Activated CD4-positive, alpha-beta T cell treated with anti-CD3 and anti-CD28 coated beads for 4 hours (primary cell): Measurements from ENCODE around the gene NCKAP5.
"Not testable (repeated sequence)": the region's sequence is repeated elsewhere in the genome, so short reads cannot be mapped to it uniquely, and the experiment has no call there.

Experiments
- DNase-seq, 2 donors: peaks; one replicate each; pipeline ENCODE4 v3.0.0-alpha.2; 2020

The NCKAP5 gene

DNA sequence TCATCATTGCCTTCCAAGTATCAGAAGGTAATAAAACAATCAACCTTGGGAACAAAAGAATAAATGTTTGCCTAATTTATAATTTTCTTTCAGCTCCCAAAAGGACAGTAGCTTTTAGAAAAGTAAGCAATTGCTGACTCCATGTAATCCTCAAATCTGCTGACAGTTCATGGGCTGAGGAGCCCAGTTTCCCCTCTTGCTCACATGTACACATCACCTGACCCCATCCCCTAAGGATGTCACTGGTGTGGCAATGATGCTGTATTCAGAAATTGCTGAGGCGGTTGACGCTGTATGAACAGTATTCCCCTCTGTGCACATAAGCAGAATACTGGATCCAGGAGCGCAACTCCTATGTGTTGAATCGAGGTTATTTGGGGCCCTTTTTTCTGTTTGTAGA is 842.1 kb downstream of the NCKAP5 start:
- DNase-seq = no peak

DNA sequence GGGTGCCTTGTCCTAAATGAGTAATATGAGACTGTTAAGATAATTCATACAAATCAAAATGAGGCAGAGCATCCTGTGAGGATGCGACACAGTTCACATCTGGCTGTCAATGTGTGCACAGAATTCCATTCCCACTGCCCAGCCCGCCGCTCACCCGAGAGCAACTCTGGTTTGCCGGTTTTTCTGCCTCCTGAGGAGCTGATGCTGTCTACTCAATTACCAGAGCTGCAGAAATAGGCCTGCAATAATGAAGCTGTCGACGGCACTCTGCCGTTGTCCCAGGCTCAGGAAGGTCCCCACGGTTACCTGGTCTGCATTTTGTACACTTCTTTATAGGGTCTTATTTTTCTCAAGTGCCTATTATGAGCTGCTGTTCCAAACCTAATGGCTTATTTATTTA is 842.5 kb downstream of the NCKAP5 start:
- DNase-seq = no peak

DNA sequence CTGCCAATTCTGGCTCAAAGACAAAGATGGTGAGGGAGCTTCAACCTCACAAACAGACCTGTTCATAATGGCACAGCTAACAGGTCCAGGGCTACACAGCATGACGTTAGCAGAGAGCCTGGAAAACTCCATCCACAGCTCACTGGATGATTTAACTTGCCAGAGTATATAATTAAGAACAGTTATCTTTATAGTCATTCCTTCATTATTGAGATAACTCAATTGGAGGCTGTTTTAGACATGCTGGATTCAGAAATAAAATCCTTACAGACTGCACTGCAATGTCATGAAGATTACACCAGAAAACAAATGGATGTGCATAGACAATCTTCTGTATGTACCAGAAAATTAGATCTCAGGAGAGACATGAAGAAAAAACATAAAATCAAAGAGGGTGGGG is 843.1 kb downstream of the NCKAP5 start:
- no peak for DNase-seq

DNA sequence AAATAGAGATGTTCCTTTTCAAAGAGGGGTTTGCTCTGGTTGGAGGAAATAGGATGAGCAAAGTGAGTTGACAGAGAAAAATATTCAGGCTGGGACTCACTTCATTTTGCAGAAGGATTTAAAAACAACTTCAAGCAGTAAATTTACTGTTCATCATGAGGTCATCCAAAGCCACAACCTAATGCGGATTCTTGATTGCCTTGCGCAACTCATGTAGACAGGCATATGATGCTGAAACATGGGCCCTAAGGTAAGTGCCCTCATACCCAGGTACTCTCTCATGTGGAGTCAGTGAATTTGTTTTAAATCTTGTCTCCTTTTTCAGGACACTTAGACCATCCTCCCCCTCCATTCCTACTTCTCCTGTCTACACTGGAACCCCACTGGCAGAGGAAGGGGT is 846.3 kb downstream of the NCKAP5 start:
- no peak for DNase-seq

DNA sequence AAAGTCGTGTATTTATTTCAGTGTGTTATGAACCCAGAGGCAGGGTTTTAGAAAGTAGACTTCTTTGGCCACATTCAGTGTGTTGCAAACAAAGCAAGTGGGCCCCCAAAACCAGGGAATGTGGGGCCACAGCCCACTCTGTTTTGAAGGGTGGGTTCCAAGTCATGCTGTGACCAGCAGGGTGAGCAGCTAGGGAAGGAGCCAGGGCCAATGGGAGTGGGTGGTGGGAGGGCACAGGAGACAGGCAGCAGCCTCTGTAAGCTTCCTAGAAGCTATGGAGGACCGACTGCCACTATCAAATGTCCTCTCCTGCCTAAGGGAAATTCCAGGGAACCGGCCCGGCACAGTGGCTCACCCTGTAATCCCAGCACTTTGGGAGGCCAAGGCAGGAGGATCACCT is 847.9 kb downstream of the NCKAP5 start:
- DNase-seq = no peak

DNA sequence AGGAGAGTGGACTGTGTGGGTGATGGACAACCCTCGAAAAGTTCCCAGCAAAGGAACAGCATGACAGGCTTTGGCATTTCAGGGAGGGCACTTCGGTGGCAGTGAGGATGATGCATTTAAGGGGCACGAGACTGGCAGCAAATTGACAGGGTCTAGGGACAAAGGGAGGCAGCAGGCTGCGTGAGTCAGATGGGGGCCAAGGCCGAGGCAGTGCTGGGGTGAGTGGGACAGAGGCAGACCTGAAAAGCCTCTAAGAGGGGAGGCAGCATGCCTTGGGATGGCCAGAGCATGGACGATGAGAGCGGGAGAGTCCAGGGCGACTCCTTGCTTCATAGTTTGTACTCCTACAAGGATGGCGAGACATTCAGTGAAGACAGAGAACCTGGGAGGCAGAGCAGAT is 848.8 kb downstream of the NCKAP5 start:
- DNase-seq = no peak

DNA sequence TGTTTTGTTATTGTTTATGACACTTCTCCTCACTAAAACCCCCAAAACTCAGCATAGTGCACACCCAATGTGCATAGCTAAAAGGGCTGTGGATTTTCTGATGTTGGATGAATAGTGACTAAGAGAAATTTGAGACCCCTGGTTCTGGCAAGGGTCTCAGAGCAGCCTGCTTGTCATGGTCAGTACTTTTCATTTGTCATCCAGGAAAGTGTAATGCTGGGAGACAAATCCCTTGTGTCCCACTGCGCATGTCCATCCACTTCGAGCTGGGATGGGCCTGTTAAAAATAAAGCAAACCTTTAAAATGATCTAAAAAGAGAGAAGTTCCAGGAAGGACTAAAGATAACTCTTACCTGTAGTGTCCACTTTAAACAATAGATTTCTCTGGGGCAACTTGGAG is 851.3 kb downstream of the NCKAP5 start:
- no peak for DNase-seq

DNA sequence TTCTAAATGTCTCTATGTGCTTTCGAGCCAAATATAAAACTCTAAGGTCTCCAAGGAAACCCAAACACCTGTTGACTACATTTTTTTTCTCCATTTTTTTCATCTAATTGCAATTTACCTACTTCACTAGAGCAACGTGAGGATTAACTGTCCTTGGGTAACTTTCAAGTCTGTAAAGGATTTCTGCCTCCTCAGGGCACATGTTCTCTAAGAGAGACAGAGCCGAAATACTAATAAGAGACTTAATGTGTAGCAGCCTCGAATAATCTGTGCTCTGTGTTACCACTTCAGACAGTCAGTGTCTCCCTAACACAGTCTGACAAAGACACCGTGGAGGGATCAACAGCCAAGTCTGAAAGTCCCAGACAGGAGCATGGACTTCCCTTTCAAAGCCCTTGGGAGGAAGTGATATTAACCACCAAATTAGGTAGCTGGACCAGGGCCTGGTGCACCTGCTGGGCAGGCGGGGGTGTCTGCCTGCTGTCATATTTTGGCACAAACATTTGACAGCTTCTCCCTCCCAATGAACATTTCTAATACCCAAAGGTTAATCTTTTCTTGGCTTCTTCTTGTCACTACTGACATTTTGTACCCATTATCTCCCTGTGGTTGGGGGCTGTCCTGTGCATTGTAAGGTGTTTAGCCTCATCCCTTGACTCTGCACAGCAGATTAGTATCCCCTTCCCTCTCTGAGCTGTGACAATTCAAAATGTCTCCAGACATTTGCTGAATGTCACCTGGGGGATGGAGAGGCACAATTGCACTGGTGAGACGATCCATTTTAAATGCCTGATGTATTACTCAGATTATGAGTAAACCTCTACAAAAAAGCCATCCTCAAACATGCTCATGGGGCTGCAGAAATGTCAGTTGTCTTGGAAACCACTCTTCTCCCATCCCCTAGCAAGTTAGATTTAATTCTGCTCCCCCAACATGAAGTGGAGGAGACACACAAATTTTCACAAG is 852.6 kb downstream of the NCKAP5 start:
- DNase-seq = no peak

DNA sequence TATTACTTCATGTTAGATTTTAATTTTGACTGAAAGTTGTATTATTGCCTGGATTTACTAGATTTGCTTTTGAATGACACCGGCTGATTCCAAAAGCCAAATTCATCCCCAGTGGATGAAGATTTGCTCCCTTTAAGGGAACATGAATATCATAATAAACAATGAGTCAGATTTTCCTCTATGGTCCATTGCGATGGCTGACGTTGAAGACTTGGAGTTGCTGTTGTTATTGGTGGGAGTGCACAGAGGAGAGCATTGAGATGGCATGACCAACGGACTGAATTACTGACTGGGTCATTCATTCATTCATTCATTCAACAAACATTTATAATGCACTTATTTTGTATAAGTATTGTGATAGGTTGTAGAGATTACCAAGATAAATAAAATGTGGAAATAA is 864.9 kb downstream of the NCKAP5 start:
- no peak for DNase-seq

DNA sequence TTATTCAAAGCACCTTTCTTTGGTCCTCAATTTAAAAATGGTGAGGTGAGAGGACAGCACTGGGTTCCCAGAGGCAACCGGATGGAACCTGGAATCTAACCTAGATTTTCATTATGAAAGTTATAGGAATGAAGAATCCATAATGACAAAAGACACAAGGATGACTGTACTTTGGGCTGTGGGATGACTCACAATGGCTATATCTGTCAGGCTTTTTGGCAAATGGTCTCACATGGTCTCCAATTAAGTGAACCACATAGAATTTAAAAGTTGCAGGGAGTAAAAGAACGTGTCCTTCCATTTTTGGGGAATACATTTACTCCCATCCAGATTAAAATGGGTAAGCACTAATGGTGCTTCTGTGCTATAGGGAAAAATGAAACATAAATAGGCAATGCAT is 866.5 kb downstream of the NCKAP5 start:
- no peak for DNase-seq

DNA sequence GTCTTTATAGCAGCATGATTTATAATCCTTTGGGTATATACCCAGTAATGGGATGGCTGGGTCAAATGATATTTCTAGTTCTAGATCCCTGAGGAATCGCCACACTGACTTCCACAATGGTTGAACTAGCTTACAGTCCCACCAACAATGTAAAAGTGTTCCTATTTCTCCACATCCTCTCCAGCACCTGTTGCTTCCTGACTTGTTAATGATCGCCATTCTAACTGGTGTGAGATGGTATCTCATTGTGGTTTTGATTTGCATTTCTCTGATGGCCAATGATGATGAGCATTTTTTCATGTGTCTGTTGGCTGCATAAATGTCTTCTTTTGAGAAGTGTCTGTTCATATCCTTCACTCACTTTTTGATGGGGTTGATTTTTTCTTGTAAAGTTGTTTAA is 868.5 kb downstream of the NCKAP5 start:
- DNase-seq = not testable (repeated sequence)

DNA sequence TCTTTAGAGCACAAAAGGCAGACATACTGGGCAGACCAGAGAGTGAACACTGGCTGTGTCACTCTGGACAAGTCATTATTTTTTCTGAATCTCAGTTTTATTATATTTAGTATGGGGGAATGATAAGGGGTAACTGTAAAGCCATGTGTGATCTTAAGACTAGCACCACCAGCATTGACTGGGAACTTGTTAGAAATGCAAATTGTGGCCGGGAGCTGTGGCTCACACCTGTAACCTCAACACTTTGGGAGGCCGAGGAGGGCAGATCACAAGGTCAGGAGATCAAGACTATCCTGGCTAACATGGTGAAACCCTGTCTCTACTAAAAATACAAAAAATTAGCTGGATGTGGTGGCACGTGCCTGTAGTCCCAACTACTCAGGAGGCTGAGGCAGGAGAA is 869.9 kb downstream of the NCKAP5 start:
- not testable (repeated sequence) for DNase-seq

DNA sequence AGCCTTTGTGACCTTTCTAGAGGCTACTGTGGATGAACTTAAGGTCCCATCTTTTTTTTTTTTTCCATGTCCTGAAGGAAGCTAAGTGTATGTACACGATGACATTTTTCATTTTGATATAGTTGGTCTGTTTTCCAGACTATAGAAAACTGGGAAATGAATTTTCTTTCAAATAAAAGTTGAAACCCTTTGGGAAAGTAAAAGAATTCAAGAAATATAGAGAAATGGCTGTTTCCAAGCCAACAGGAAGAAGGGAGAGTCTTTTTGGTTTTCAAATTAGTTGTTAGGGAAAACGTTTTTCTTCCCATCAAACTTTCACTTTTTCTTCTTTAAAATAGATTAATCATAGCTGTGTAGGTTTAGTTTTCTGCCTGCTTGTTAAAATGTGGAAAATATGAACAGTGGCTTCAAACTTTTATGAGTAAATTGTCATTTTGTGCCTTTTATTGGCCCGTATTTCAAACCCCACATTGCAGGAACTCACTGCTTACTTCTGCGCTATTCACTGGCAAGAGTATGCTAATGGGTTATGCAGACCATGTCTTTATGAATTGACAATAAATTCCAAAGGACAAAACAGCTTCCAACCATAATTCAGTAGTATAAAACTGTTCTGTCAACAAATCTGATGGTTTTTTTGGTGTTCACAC is 870.6 kb downstream of the NCKAP5 start:
- no peak for DNase-seq

DNA sequence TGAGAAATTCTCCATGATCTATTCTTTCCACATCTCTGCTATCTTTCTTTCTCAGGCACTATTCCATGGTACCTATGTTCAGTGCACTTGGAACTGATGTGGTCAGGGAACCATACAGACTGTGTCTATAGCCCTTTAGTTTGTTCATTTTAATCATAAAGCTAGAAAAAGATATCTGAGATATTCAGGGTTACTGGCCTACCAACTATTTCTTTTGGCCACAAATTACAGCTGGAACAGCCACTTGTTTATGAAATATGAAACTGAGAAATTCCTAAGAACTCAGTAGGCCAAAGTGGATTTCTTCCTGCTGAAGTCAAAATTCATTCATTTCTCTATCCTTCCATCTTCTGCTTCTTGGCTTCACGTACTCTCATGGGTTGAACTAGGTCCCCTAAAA is 875.4 kb downstream of the NCKAP5 start:
- DNase-seq = no peak

DNA sequence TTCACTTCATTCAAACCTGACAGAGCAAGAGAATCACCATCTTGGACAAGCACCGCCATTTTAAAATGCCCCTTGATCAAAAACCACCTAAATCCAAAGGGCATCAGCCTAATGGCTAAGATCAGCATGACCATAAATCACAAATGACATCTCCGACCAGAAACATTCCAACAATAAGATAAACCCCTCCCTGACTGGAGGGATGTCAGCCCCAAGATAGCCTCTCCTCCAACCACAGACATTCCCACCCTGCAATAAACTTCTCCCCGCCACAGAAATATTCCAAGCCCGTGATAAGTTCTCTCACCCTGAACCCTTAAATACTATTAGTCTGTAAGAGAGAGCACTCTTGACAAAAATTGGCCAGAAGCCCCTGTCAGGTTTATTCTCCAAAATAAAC is 876.7 kb downstream of the NCKAP5 start:
- no peak for DNase-seq

DNA sequence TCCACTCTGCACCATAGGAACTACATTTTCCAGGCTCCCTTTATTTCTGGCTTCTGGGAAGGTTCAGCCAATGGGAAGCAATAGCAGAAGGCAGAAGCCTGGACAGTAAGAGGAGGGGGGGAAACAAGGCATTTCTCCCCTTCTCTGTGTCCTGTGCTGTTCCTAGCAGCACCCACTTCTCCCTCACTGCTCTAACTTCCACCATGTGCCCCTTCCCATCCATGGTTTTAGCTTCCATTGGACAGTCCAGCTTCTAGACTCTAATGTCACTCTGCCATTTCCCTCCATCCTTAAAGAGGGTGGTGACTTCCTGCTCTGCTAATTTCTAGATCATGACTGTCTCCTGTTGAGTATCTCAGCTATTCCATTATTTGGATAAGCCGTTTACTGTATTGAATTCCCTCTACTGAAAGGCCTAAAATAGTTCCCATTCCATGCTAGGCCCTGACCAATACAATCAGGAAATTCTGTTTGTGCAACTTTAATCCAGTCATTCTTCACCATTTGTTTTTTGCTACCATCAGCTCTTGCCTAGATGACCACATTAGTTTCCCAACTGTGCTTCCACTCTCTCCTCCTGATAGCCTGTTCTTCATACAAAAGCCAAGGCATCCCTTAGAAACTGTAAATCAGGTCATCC is 877.5 kb downstream of the NCKAP5 start:
- DNase-seq = no peak

DNA sequence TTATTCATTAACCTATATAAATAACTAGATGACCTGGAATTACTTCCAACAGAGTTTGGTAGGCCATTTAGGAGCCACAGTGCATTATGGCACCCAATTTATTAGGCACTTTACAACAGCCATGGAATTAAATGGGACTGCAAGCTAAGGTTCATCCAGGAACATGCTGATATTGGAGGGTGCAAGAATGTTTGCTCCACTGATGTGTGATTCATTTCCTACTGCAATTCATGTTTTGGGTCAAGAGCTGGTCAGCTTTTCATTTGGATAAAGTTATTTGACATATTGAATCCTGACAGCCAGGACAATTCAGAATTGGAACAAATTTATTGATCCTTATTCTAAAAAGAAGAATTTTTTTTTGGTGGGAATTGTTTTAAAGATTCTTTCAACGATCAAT is 886.5 kb downstream of the NCKAP5 start:
- DNase-seq = no peak

DNA sequence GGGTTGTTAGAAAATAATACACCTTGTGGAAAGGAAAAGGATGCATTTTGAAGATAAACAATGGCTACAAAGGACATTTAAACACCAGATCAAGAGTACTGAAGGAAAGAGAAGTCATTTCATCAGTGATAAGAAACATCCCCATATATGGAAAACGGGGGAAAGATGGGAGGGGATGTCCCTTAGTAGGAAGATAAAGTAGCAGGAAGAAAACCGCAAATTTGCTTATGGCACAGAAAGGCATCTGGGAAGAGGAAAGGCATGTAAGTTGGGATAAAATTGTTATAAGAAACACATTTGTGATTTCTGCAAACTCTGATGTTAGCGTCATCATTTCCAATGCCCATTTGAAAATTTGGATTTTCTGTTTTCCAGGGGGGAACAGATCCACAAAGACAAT is 887.7 kb downstream of the NCKAP5 start:
- DNase-seq = no peak

DNA sequence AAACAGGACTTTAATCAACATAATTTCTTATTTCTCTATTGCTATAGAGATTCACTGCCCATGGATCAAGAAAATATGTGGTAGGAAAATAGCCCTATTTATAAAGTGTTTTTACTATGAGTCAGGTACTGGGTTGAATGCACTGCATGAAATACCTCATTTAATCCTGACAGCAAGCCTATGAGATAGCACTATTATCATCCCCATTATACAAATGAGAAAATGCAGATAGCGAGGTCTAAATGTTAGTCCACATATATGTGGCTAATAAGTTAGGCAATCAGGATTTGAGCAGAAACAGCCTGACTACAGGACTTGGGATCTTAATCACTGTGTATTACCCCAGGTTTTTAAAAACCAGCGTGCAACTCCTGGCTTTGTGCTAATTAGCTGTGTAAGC is 889.8 kb downstream of the NCKAP5 start:
- DNase-seq = no peak

DNA sequence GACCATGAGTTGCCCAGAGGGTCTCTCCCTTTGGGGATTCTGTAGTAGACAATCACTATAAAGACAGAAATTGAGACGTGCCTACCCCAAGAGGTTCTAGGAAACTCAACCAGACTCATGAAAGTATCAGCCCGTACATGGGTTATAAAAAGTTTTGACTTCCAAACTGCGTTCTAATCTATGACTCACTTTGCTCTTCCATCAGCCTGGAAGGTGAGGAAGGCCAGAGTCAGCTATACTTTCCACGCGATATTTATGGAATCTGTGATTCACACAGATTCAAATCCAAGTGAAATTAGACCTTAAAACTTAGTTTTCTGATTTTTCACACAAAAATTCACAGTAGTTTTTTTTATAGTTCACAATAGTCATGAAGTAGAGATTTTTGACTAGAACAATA is 890.6 kb downstream of the NCKAP5 start:
- DNase-seq = no peak

DNA sequence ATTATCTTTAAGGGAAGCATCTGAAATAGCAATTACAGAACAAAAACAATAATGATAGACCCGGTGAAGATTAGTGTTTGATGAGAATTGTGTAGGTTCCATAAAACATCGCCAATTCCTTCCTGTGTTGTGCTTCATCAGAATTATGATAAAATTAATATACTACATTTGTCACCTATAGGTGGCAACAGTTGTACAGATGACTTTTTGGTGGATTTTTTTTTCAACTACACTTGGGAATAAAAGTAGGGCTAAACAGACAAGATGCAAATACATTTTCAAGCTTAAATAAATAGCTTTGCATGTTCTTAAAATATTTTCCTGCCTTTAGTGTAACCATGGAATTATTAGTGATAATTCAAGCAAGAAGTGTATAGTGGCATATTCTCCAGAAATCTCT is 891.3 kb downstream of the NCKAP5 start:
- no peak for DNase-seq

DNA sequence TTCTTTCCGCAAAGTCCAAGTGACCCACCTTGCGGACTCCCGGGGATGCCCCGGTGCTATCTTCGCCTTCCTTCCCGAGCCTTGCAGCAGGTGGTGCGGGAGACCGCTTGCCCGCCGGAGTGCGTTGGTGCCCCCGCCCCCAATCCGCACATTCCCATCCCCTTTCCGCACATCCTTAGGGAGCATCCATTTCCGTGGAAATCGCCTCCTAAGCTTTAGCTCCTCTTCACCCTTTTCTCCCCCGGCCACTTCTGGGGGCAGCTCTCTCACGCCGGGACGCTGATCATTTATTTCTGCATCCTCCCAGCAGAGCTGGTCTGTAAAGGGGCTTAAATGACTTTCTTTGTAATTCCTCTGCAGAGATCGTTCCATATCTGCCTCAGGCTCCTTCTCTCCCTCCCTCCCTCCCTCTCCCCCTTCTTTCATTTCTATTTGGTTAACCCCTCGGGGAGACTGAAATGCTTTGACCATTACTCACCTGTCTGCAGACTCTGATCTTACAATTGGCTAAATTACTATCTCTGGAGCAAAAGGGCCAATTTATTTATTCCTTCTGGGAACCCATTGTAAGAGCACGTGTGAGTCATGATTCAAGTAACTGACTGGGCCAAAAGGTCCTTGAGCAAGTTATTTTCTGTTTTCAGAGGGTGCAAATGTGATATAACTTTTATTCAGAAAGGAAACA is 897.0 kb downstream of the NCKAP5 start:
- DNase-seq = no peak

DNA sequence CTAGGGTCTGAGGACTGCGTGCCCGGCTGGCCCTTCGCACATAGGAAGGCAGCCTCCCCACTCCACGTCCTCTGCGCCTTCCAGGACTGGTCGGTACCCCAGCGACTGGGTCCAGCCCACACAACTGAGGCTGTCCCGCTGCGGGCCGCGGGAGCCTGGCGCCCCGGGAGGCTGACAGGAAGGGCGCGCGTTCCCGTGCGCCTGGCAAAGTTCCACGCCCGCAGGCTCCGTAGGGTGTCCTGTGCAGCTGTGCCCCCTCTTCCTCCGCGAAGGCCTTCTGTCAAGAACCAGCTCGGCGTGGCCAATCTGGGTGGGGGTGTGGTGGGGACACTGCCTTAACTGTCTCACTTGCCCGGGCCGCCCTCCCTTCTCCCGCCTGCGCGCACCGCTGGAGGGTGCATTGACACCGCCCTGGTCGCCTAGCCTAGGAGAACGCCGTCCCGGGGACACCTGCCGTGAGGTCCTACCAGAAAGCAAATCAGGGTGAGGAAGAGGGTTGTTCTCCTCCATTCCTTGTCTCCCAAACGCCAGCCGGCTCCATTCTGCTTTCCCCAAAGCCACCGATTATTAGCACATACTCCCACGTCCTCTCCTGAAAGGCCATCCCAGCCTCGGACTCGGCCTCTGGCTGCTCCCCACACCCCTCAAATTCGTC is 897.6 kb downstream of the NCKAP5 start:
- DNase-seq = no peak
